Measurements from ENCODE around the gene SLC14A1. TPM values are rescaled to one million over a fixed set of nuclear protein-coding genes. Genes with fewer than 3 reads are reported as not detected.

The SLC14A1 gene
- total and polyA plus RNA-seq, 2 of the 4 experiments (the other 2 are of a cell fraction): 20.5 to 31.9 TPM

DNA sequence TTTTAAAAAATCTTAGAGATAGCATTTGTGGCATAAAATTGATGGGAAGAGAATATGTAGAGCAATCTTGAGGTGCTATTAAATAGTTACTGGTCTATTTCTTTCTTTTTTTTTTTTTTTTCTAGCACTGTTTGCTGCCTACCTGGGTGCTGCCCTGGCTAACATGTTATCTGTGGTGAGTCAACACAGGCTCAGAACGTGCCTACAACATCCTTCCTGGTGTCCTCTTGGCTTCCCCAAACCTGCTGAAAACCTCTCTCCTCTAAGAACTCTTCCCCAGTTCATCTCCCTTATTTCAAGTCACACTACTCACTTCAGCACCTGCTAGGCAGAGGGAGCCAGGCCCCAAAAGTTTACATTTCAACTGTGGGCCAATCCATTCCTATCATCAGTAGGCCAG lies 45.1 kb upstream of the SLC14A1 start:
- no peak overlapping the region for H2AK5ac ChIP-seq (ENCODE audit: low read depth, low read length)
- no peak overlapping the region for H2AFZ ChIP-seq (replicated peaks; ENCODE audit: low read length, poor library complexity)
- H4K91ac ChIP-seq (ENCODE audit: insufficient read depth, low read depth, low read length): no peak overlapping the region
- no peak overlapping the region for H2BK120ac ChIP-seq (ENCODE audit: low read depth, low read length)
- H4K8ac ChIP-seq (ENCODE audit: low read depth in 2 of 2, low read length in 2 of 2): no peak overlapping the region
- in situ Hi-C loops (cut with MboI; ENCODE audit: low sequenced_read_pairs): no loop called here
- CTCF ChIA-PET: no interaction called here
- no peaks in the 10 kb centered on the region for H4K20me1 ChIP-seq (ENCODE audit: insufficient read depth, low read length)
- H2BK15ac ChIP-seq (ENCODE audit: low read depth, low read length): no peak overlapping the region
- peaks cover 6% of the 10 kb centered on the region for H3K4me1 ChIP-seq (ENCODE audit: control insufficient read depth, insufficient read depth, low read length)
- H3K18ac ChIP-seq (ENCODE audit: low read depth, low read length): no peak overlapping the region
- no peak overlapping the region for H3K14ac ChIP-seq (replicated peaks; ENCODE audit: low read depth, low read length)
- no peak overlapping the region for H3K56ac ChIP-seq (ENCODE audit: extremely low read depth, insufficient read depth, low read length)
- H3K4ac ChIP-seq (ENCODE audit: low read depth, low read length): no peak overlapping the region
- no peak overlapping the region for H2BK20ac ChIP-seq (ENCODE audit: low read depth, low read length)
- no peaks in the 10 kb centered on the region for H3K79me1 ChIP-seq (ENCODE audit: low read depth in 1 of 2, low read length in 2 of 2)
- peaks cover 1% of the 10 kb centered on the region; the same call in 1 of the 2 replicates for H3K9me1 ChIP-seq (ENCODE audit: insufficient read depth, low read length)
- H3K27ac ChIP-seq (ENCODE audit: insufficient read depth, low read length): no peak overlapping the region
- no peak overlapping the region for H4K5ac ChIP-seq (ENCODE audit: low read depth, low read length)
- POLR2A ChIA-PET (ENCODE audit: unreplicated experiment): no interaction called here
- no peak overlapping the region for H2BK5ac ChIP-seq (ENCODE audit: low read depth, low read length, poor library complexity, severe bottlenecking)
- H3K4me2 ChIP-seq (ENCODE audit: low read depth, low read length): no peak overlapping the region
- WGBS, 2 experiments (ENCODE audit: extremely low coverage in 2 of 2, insufficient read length in 1 of 2): 60% methylated on average over 1 of the region's 1 CpG; no CpG with 5 or more reads in 1 of the 2 experiments
- no peak overlapping the region for H3K23ac ChIP-seq (ENCODE audit: low read depth, low read length)
- dilution Hi-C loops (cut with HindIII; ENCODE audit: low sequenced_read_pairs, unreplicated experiment): no loop called here
- H3K9ac ChIP-seq (ENCODE audit: low read depth, low read length): no peak overlapping the region
- peaks cover 1% of the 10 kb centered on the region; the same call in 1 of the 2 replicates for H3K27me3 ChIP-seq (ENCODE audit: control insufficient read depth, insufficient read depth, low read length)
- H3K4me3 ChIP-seq (ENCODE audit: insufficient read depth, low read depth, low read length): no peak overlapping the region
- TF ChIP-seq CHD1 (IDR thresholded peaks at IDR 0.05; ENCODE audit: low read depth, low read length): no peak
- TF ChIP-seq, protein P1, sequence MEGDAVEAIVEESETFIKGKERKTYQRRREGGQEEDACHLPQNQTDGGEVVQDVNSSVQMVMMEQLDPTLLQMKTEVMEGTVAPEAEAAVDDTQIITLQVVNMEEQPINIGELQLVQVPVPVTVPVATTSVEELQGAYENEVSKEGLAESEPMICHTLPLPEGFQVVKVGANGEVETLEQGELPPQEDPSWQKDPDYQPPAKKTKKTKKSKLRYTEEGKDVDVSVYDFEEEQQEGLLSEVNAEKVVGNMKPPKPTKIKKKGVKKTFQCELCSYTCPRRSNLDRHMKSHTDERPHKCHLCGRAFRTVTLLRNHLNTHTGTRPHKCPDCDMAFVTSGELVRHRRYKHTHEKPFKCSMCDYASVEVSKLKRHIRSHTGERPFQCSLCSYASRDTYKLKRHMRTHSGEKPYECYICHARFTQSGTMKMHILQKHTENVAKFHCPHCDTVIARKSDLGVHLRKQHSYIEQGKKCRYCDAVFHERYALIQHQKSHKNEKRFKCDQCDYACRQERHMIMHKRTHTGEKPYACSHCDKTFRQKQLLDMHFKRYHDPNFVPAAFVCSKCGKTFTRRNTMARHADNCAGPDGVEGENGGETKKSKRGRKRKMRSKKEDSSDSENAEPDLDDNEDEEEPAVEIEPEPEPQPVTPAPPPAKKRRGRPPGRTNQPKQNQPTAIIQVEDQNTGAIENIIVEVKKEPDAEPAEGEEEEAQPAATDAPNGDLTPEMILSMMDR (conservative IDR thresholded peaks at IDR 0.05; ENCODE audit: low read depth, low read length): no peak
- intact Hi-C loops (cut with micrococcal nuclease): no loop called here
- DNase-seq: no peak
- no TSS peak for BruUV-seq (replicated peaks)
- H2AK9ac ChIP-seq (replicated peaks; ENCODE audit: low read depth, low read length, poor library complexity): no peak overlapping the region
- no peak for ATAC-seq (ENCODE audit: low read depth)
- H3K9me3 ChIP-seq (ENCODE audit: control insufficient read depth, insufficient read depth, low read length): no peaks in the 10 kb centered on the region
- H3K36me3 ChIP-seq (ENCODE audit: control insufficient read depth, insufficient read depth, low read length): no peaks in the 10 kb centered on the region
